ENCODE data around the gene EBF3.

Gene EBF3

GRCh38 chr10:129850790-129851189, 113.3 kb downstream of the EBF3 start:
- H3K4me3 ChIP-seq (ENCODE audit: low read depth, low read length): no peak overlapping the region
- in situ Hi-C loops (cut with HindIII; ENCODE audit: low sequenced_read_pairs): no loop called here
- no peak for DNase-seq (ENCODE audit: low read depth, low spot score)
- TF ChIP-seq, protein P1, sequence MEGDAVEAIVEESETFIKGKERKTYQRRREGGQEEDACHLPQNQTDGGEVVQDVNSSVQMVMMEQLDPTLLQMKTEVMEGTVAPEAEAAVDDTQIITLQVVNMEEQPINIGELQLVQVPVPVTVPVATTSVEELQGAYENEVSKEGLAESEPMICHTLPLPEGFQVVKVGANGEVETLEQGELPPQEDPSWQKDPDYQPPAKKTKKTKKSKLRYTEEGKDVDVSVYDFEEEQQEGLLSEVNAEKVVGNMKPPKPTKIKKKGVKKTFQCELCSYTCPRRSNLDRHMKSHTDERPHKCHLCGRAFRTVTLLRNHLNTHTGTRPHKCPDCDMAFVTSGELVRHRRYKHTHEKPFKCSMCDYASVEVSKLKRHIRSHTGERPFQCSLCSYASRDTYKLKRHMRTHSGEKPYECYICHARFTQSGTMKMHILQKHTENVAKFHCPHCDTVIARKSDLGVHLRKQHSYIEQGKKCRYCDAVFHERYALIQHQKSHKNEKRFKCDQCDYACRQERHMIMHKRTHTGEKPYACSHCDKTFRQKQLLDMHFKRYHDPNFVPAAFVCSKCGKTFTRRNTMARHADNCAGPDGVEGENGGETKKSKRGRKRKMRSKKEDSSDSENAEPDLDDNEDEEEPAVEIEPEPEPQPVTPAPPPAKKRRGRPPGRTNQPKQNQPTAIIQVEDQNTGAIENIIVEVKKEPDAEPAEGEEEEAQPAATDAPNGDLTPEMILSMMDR (IDR thresholded peaks at IDR 0.05; ENCODE audit: low read depth, low read length): no peak

GRCh38 chr10:129850316-129850715, 113.8 kb downstream of the EBF3 start:
- TF ChIP-seq, protein P1 (IDR thresholded peaks at IDR 0.05; ENCODE audit: low read depth, low read length): no peak
- no peak overlapping the region for H3K4me3 ChIP-seq (ENCODE audit: low read depth, low read length)
- DNase-seq (ENCODE audit: low read depth, low spot score): no peak
- in situ Hi-C loops (cut with HindIII; ENCODE audit: low sequenced_read_pairs): no loop called here

DNA sequence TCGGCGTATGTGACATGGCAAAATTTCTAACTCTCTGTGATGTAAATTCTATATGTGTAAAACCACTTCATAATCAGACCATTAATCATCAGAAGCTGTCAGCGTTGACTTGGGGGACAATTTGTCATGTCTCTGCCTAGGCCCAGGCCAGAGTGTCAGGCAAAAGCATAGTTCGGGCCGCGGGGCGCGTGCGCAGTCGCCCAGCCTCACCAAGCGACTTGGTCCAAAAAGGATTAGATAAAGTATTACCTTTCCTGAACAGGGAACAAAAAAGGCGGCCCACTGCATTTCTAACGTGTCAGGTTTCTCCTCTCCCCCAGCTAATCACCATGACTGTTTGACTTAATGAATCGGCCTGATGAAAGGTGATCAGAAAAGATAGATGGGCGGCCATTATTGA, 114.2 kb downstream of the EBF3 start:
- TF ChIP-seq, protein P1 (IDR thresholded peaks at IDR 0.05; ENCODE audit: low read depth, low read length): no peak
- in situ Hi-C loops (cut with HindIII; ENCODE audit: low sequenced_read_pairs): no loop called here

GRCh38 chr10:129849452-129849750, 114.7 kb downstream of the EBF3 start:
- no peak for DNase-seq (ENCODE audit: low read depth, low spot score)
- TF ChIP-seq, protein P1 (IDR thresholded peaks at IDR 0.05; ENCODE audit: low read depth, low read length): no peak
- H3K4me3 ChIP-seq (ENCODE audit: low read depth, low read length): no peak overlapping the region
- in situ Hi-C loops (cut with HindIII; ENCODE audit: low sequenced_read_pairs): no loop called here

More for the DNA sequence above, 114.2 kb downstream of the EBF3 start:
- DNase-seq (ENCODE audit: low read depth, low spot score): no peak
- no peak overlapping the region for H3K4me3 ChIP-seq (ENCODE audit: low read depth, low read length)

DNA sequence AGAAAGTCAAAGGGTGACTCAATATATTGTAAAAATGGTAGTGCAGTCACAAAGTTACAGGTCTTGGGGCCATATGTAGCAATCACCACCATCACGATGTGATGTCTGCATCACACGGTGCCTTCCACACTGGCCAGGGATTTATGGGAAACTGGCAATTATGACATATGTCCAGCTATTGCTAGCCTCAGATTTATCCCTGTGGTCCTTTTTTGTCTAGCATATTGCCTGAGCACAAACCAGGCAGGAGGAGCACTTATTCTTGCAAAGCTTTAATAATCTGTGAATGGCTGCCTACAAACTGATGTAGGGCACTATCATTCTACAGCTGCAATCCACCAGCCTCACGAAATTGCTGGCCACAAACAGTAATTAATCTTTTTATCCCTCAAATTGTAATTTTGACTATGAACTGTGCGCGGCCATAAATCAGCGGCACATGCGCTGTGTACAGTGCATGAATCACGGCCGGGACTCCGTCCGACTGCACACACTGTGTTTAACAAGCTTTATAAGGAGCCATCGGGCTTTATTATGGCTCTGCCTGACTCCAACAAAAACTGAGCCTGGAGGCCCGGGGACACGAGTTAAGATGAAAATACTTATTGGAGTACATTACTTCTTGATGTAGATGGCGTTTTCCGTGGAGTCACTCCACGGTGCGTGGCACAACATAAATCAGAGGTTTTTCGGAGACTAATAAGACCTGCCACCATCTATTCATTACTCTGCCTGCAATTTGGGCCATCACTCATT, 115.2 kb downstream of the EBF3 start:
- no peak for DNase-seq (ENCODE audit: low read depth, low spot score)
- no peak overlapping the region for H3K4me3 ChIP-seq (ENCODE audit: low read depth, low read length)
- in situ Hi-C loops (cut with HindIII; ENCODE audit: low sequenced_read_pairs): no loop called here
- TF ChIP-seq, protein P1 (IDR thresholded peaks at IDR 0.05; ENCODE audit: low read depth, low read length): no peak

GRCh38 chr10:129847741-129848483, 116.2 kb downstream of the EBF3 start:
- no peak overlapping the region for H3K4me3 ChIP-seq (ENCODE audit: low read depth, low read length)
- no peak for DNase-seq (ENCODE audit: low read depth, low spot score)
- TF ChIP-seq, protein P1 (IDR thresholded peaks at IDR 0.05; ENCODE audit: low read depth, low read length): no peak
- in situ Hi-C loops (cut with HindIII; ENCODE audit: low sequenced_read_pairs): no loop called here

Data from astrocyte of the spinal cord (primary cell).